ENCODE results near the gene SLC26A1. TPM values are rescaled to one million over a fixed set of nuclear protein-coding genes. Genes with fewer than 3 reads are reported as not detected.

The SLC26A1 gene
- total and polyA plus RNA-seq, 2 of the 13 experiments (the other 11 are each of a cell fraction or from before 2014, with no cell fraction given) = 5.4 to 22.9 TPM

- TF ChIP-seq ARID5B (CRISPR knock-in tag; IDR thresholded peaks at IDR 0.05) (peak; percentile 10; the same call in 1 of the 2 replicates), TFAP4 (IDR thresholded peaks at IDR 0.05; ENCODE audit: borderline replicate concordance, low read depth) (peak; percentile 77; the same call in 1 of the 2 replicates), HDAC6 (IDR thresholded peaks at IDR 0.05; ENCODE audit: low read depth, low read length) (no peak), RXRB (CRISPR knock-in tag; IDR thresholded peaks at IDR 0.05; ENCODE audit: borderline replicate concordance) (peak; percentile 7; the same call in 1 of the 2 replicates), SMYD3 (CRISPR knock-in tag; IDR thresholded peaks at IDR 0.05) (0 out of 2 replicates have a peak, but pooled peaks have one; percentile 64), TRAFD1 (CRISPR knock-in tag; IDR thresholded peaks at IDR 0.05; ENCODE audit: borderline replicate concordance) (no peak), ZC3H13 (CRISPR knock-in tag; IDR thresholded peaks at IDR 0.05) (peak; percentile 68), SOX13 (IDR thresholded peaks at IDR 0.05) (no peak; the same call in 1 of the 2 replicates), SOX13 (CRISPR knock-in tag; conservative IDR thresholded peaks at IDR 0.05 in 1 of 2, IDR thresholded peaks at IDR 0.05 in 1 of 2) (peak; percentile 4 to 80; a peak in 1 of 4 replicates), ZNF816 (CRISPR knock-in tag; IDR thresholded peaks at IDR 0.05; ENCODE audit: borderline replicate concordance) (0 out of 2 replicates have a peak, but pooled peaks have one; percentile 13), ZFX (CRISPR knock-in tag; IDR thresholded peaks at IDR 0.05; ENCODE audit: low read depth) (peak; percentile 77), ZFAT (CRISPR knock-in tag; conservative IDR thresholded peaks at IDR 0.05) (no peak), ZNF10 (CRISPR knock-in tag; IDR thresholded peaks at IDR 0.05; ENCODE audit: borderline replicate concordance, low read depth) (no peak), ZBTB38 (CRISPR knock-in tag; IDR thresholded peaks at IDR 0.05) (no peak), BRCA1 (CRISPR knock-in tag; IDR thresholded peaks at IDR 0.05) (peak; percentile 80), E2F5 (CRISPR knock-in tag; conservative IDR thresholded peaks at IDR 0.05) (no peak), ZNF232 (CRISPR knock-in tag; IDR thresholded peaks at IDR 0.05; ENCODE audit: borderline replicate concordance) (no peak), SRF (IDR thresholded peaks at IDR 0.05; ENCODE audit: low read depth, low read length) (no peak)
Observed at GRCh38 chr4:993111-994029, at the start of gene SLC26A1 (continued).

Data from HepG2 (cell line).